Measurements from ENCODE around the gene PHAF1. TPM values are rescaled to one million over a fixed set of nuclear protein-coding genes. Genes with fewer than 3 reads are reported as not detected.

Gene PHAF1
- total RNA-seq, 2 experiments from 2014 or later, result 11.3 to 14.0 TPM

GRCh38 chr16:67146523-67147357, 37.0 kb downstream of the PHAF1 start:
- Mint-ChIP-seq H3K27ac (no peak overlapping the region), H3K4me3 (no peak overlapping the region), H3K4me1 (ENCODE audit: low read depth) (peaks cover 7% of the 10 kb centered on the region), H3K27me3 (peaks cover 9% of the 10 kb centered on the region), H3K9me3 (no peaks in the 10 kb centered on the region), H3K36me3 (ENCODE audit: low read depth) (peaks cover 55% of the 10 kb centered on the region)
- CTCF ChIA-PET, result interaction anchor here (1.0 kb wide), 1 partner anchor 9 kb away, joined by 7 read pairs; no protein-coding TSS in a partner anchor
- no peak for DNase-seq
- no peak for TF ChIP-seq CTCF (IDR thresholded peaks at IDR 0.05)
- POLR2A ChIA-PET, result interaction anchor here (1.2 kb wide), 1 partner anchor 63 kb away, joined by 3 read pairs; no protein-coding TSS in a partner anchor
- ATAC-seq, result no peak
- intact Hi-C loops (cut with micrococcal nuclease), result no loop called here

GRCh38 chr16:67147437-67148140, 37.8 kb downstream of the PHAF1 start:
- ChIA-PET CTCF (no interaction called here), POLR2A (interaction anchor here (1.2 kb wide), 1 partner anchor 64 kb away, joined by 3 read pairs; no protein-coding TSS in a partner anchor)
- no peaks in the 10 kb centered on the region for H3K9me3 Mint-ChIP-seq
- DNase-seq, result no peak
- TF ChIP-seq CTCF (IDR thresholded peaks at IDR 0.05), result no peak
- H3K4me3 Mint-ChIP-seq, result no peak overlapping the region
- no peak for ATAC-seq
- H3K4me1 Mint-ChIP-seq (ENCODE audit: low read depth), result peaks cover 7% of the 10 kb centered on the region
- peaks cover 51% of the 10 kb centered on the region for H3K36me3 Mint-ChIP-seq (ENCODE audit: low read depth)
- H3K27ac Mint-ChIP-seq, result no peak overlapping the region
- intact Hi-C loops (cut with micrococcal nuclease), result no loop called here
- H3K27me3 Mint-ChIP-seq, result peaks cover 12% of the 10 kb centered on the region

GRCh38 chr16:67148221-67148620, 38.5 kb downstream of the PHAF1 start:
- H3K9me3 Mint-ChIP-seq, result no peaks in the 10 kb centered on the region
- ChIA-PET POLR2A (interaction anchor here (1.2 kb wide), 1 partner anchor 65 kb away, joined by 3 read pairs; no protein-coding TSS in a partner anchor), CTCF (no interaction called here)
- no peak for TF ChIP-seq CTCF (IDR thresholded peaks at IDR 0.05)
- H3K4me3 Mint-ChIP-seq, result no peak overlapping the region
- H3K36me3 Mint-ChIP-seq (ENCODE audit: low read depth), result peaks cover 49% of the 10 kb centered on the region
- intact Hi-C loops (cut with micrococcal nuclease), result no loop called here
- H3K27me3 Mint-ChIP-seq, result peaks cover 19% of the 10 kb centered on the region
- no peak overlapping the region for H3K27ac Mint-ChIP-seq
- peaks cover 12% of the 10 kb centered on the region for H3K4me1 Mint-ChIP-seq (ENCODE audit: low read depth)
- DNase-seq, result no peak
- no peak for ATAC-seq

GRCh38 chr16:67148656-67149275, 39.0 kb downstream of the PHAF1 start:
- no peak overlapping the region for H3K4me3 Mint-ChIP-seq
- H3K27ac Mint-ChIP-seq, result no peak overlapping the region
- DNase-seq (no peak), ATAC-seq (no peak)
- H3K4me1 Mint-ChIP-seq (ENCODE audit: low read depth), result peaks cover 15% of the 10 kb centered on the region
- H3K9me3 Mint-ChIP-seq, result no peaks in the 10 kb centered on the region
- intact Hi-C loops (cut with micrococcal nuclease), result no loop called here
- TF ChIP-seq CTCF (IDR thresholded peaks at IDR 0.05), result no peak
- ChIA-PET POLR2A (interaction anchor here (0.9 to 1.3 kb wide), 3 partner anchors 9 to 119 kb away, joined by 3 to 4 read pairs (median 3); no protein-coding TSS in a partner anchor), CTCF (interaction anchor here (0.8 kb wide), 1 partner anchor 10 kb away, joined by 3 read pairs; no protein-coding TSS in a partner anchor)
- peaks cover 19% of the 10 kb centered on the region for H3K27me3 Mint-ChIP-seq
- H3K36me3 Mint-ChIP-seq (ENCODE audit: low read depth), result peaks cover 46% of the 10 kb centered on the region
